H4 (cell line): ENCODE results near the gene ZBED4. TPM values are rescaled to one million over a fixed set of nuclear protein-coding genes. Genes with fewer than 3 reads are reported as not detected.
A peak's percentile ranks its signal among the peaks of the same experiment; 100 is the strongest.

ENCODE experiments used
- DNase-seq: peaks from one replicate; pipeline ENCODE4 v3.0.0-alpha.2; 2015; ENCODE audit warnings: low spot score
- total RNA-seq: library from RNA; depleted of rRNA; stranded (reverse); fragments of >200 nt; shearing (Covaris generic); gene quantifications from 2 replicates; pipeline ENCODE4 v1.2.3, GENCODE V29; 2014; rRNA removed

ZBED4 gene
- total RNA-seq, 1 experiment from 2014 or later = 9.1 TPM

GRCh38 chr22:49934891-49935557, 81.4 kb downstream of the ZBED4 start:
- peak; percentile 61 for DNase-seq

DNA sequence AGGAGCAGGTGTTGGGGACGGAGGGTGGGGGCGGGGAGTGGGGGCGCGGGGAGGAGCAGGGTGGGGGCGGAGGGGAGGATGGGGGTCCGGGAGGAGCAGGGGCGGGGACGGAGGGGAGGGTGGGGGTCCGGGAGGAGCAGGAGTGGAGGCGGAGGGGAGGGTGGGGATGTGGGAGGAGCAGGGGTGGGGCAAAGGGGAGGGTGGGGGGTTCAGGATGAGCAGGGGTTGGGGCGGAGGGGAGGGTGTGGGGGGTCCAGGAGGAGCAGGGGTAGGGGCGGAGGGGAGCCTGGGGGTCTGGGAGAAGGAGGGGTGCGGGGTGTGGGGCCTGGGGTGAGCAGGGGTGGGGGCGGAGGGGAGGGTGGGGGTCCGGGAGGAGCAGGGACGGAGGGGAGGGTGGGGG, 81.9 kb downstream of the ZBED4 start:
- DNase-seq = no peak

GRCh38 chr22:49936018-49936972, 82.7 kb downstream of the ZBED4 start:
- peak; percentile 89 for DNase-seq

DNA sequence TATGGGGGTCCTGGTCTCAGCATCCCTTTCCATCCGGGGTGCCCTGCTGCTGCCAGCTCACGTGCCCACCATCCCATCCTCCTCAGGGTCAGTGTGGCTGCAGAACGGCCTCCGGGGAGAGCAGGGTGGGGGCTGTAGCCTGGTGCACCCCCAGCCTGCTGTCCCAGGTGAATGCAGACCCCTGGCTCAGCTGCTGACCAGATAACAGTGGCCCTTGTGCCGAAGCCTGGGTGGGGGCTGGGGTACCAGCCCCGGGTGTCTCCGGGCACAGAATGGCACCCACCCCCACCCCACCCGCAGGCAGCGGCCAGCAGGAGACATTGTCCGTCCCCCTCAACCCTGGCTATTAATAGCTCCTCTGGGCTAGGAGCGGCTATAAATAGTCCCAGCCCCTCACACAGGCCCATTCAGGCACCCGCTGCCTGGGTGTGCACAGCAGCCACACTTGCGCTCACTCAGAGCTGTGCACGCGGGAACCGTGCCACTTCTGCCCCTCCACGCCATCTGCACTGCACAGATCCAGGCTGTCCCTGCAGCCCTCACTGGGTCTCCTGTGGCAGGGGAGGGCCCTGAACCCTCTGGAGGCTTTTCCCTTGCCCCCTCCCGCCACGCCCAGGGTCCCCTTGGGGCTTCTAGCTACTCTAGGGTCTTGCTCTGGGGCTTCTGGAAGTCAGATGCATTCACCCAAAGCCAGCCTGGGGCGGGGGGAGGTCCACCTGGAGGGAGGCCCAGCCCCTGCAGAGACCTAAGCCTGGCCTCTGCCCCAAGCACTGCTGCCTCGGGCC, 83.5 kb downstream of the ZBED4 start:
- DNase-seq = no peak

GRCh38 chr22:49937758-49938564, 84.3 kb downstream of the ZBED4 start:
- DNase-seq = no peak

DNA sequence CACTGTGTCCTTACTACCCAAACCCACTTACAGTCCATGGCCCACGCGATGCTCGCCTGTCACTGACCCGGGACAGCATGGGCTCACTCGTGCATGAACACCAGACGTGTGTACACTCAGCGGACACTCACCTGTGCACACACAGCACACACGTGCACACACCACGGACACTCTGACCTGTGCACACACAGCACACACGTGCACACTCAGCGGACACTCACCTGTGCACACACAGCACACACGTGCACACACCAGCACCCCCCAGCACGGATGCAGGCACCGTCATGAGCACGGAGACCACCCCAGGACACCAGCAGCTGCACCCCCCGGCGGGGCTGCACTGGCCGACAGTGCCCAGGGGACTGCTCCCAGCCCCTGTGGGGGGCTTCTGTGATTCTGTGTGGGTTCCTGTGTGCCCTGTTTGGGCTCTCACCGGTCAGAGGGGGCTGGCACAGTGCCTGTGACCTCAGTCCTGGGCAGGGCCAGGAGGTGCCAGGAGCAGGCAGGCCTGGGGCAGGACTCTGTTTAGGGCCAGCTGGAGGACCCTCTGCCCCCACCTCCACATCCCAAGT, 85.0 kb downstream of the ZBED4 start:
- no peak for DNase-seq

Other genes with a start within 250 kb of the ZBED4 start
- 7.3 and 13.9 TPM in 2 replicates for gene BRD1, start 26.0 kb upstream of the ZBED4 start, total RNA-seq
- 13.9 and 22.3 TPM in 2 replicates for gene ALG12, start 64.6 kb downstream of the ZBED4 start, total RNA-seq
- 95.9 and 113 TPM in 2 replicates for gene CRELD2, start 64.8 kb downstream of the ZBED4 start, total RNA-seq
- 18.6 and 30.3 TPM in 2 replicates for gene PIM3, start 106.9 kb downstream of the ZBED4 start, total RNA-seq
- gene IL17REL, start 158.9 kb downstream of the ZBED4 start, total RNA-seq = not detected in 2 replicates
- gene TTLL8, start 204.5 kb downstream of the ZBED4 start, total RNA-seq = not detected in 2 replicates
- gene MLC1, start 231.6 kb downstream of the ZBED4 start, total RNA-seq = 1.4 and 3.3 TPM in 2 replicates
- gene MOV10L1, start 236.2 kb downstream of the ZBED4 start, total RNA-seq = 1.8 and 2.9 TPM in 2 replicates